Muscle of leg (tissue), 11 donors: ENCODE measurements around the gene MMP14. TPM values are rescaled to one million over a fixed set of nuclear protein-coding genes. Genes with fewer than 3 reads are reported as not detected.
"Not testable (repeated sequence)": the region's sequence is repeated elsewhere in the genome, so short reads cannot be mapped to it uniquely, and the experiment has no call there.

ENCODE experiments used
- DNase-seq: peaks from one replicate; pipeline ENCODE4 v3.0.0; 2013
- H3K27ac ChIP-seq: one replicate; pipeline ENCODE4 v1.5.1; 2013; ENCODE audit warnings: mild to moderate bottlenecking, low read length, control low read depth
- H3K27me3 ChIP-seq: one replicate; pipeline ENCODE4 v1.6.1; 2013; ENCODE audit warnings: low read length; ENCODE audit not compliant: control insufficient read depth, insufficient read depth
- H3K36me3 ChIP-seq: one replicate; pipeline ENCODE4 v1.6.1; 2013; ENCODE audit warnings: low read length; ENCODE audit not compliant: control insufficient read depth, insufficient read depth
- H3K4me1 ChIP-seq: one replicate; pipeline ENCODE4 v1.6.1; 2013; ENCODE audit warnings: low read length; ENCODE audit not compliant: control insufficient read depth, insufficient read depth
- H3K4me3 ChIP-seq: one replicate; pipeline ENCODE4 v1.5.1; 2013; ENCODE audit warnings: low read length, control low read depth
- H3K9me3 ChIP-seq: replicated peaks from 2 replicates; pipeline ENCODE4 v1.6.1; 2013; ENCODE audit warnings: low read depth, low read length; ENCODE audit not compliant: control insufficient read depth
- WGBS: methylation state at CpG from one replicate; pipeline ENCODE4 v1.1.5; 2013; ENCODE audit warnings: missing lambda C conversion rate; ENCODE audit not compliant: insufficient coverage; 5-methylcytosine and 5-hydroxymethylcytosine counted together
- polyA plus RNA-seq, 8 donors: library from polyadenylated mRNA; unstranded; fragments of 120-200 nt; gene quantifications; one replicate each; pipeline versions ENCODE4 v1.2.1 to v1.2.3, GENCODE V29; 2013; ENCODE audit warnings: inconsistent platforms in 1 of 8, low replicate concordance in 1 of 8; ENCODE audit not compliant: insufficient read length in 8 of 8, insufficient read depth in 1 of 8
- total RNA-seq: library from RNA; stranded (reverse); fragments of 120-200 nt; gene quantifications from one replicate; pipeline ENCODE4 v1.2.4, GENCODE V29; 2013

Gene MMP14
- total and polyA plus RNA-seq, 9 donors, result 108 to 315 (median 198) TPM

- no peak overlapping the region for H3K4me3 ChIP-seq
- DNase-seq, result no peak
- 80% methylated on average over 1 of the region's 5 CpGs for WGBS
- no peak overlapping the region for H3K27ac ChIP-seq
- no peaks in the 10 kb centered on the region for H3K4me1 ChIP-seq
- H3K9me3 ChIP-seq, result no peaks in the 10 kb centered on the region
- H3K36me3 ChIP-seq, result no peaks in the 10 kb centered on the region
- peaks cover 2% of the 10 kb centered on the region for H3K27me3 ChIP-seq
Measured at GRCh38 chr14:22797017-22797917, 39.1 kb upstream of the MMP14 start.

- H3K36me3 ChIP-seq, result no peaks in the 10 kb centered on the region
- 69% methylated on average over 2 of the region's 2 CpGs for WGBS
- DNase-seq, result peak; percentile 36
- H3K27me3 ChIP-seq, result peaks cover 2% of the 10 kb centered on the region
- H3K4me1 ChIP-seq, result no peaks in the 10 kb centered on the region
- H3K4me3 ChIP-seq, result no peak overlapping the region
- H3K9me3 ChIP-seq, result no peaks in the 10 kb centered on the region
- H3K27ac ChIP-seq, result no peak overlapping the region
Measured at GRCh38 chr14:22798528-22798927, 37.9 kb upstream of the MMP14 start.

- Histone ChIP-seq H3K4me1 (no peaks in the 10 kb centered on the region), H3K36me3 (no peaks in the 10 kb centered on the region), H3K4me3 (no peak overlapping the region), H3K9me3 (no peaks in the 10 kb centered on the region), H3K27ac (no peak overlapping the region), H3K27me3 (peaks cover 2% of the 10 kb centered on the region)
- WGBS, result 86% methylated on average over 7 of the region's 10 CpGs
- peak; percentile 25 for DNase-seq
Measured at GRCh38 chr14:22800346-22800745, 36.0 kb upstream of the MMP14 start.

- H3K9me3 ChIP-seq, result no peaks in the 10 kb centered on the region
- no peak for DNase-seq
- WGBS, result 77% methylated on average over 6 of the region's 8 CpGs
Measured at GRCh38 chr14:22801716-22802115, 34.7 kb upstream of the MMP14 start.

GRCh38 chr14:22802860-22803686, 33.3 kb upstream of the MMP14 start:
- Histone ChIP-seq H3K27ac (no peak overlapping the region), H3K4me1 (no peaks in the 10 kb centered on the region), H3K9me3 (no peaks in the 10 kb centered on the region), H3K4me3 (no peak overlapping the region), H3K27me3 (no peaks in the 10 kb centered on the region), H3K36me3 (no peaks in the 10 kb centered on the region)
- 85% methylated on average over 7 of the region's 12 CpGs for WGBS
- no peak for DNase-seq

More at GRCh38 chr14:22801716-22802115, 34.7 kb upstream of the MMP14 start:
- H3K36me3 ChIP-seq, result no peaks in the 10 kb centered on the region
- no peak overlapping the region for H3K4me3 ChIP-seq
- H3K27ac ChIP-seq, result no peak overlapping the region
- no peaks in the 10 kb centered on the region for H3K4me1 ChIP-seq
- no peaks in the 10 kb centered on the region for H3K27me3 ChIP-seq

- H3K36me3 ChIP-seq, result no peaks in the 10 kb centered on the region
- H3K27me3 ChIP-seq, result no peaks in the 10 kb centered on the region
- H3K27ac ChIP-seq, result no peak overlapping the region
- H3K4me3 ChIP-seq, result no peak overlapping the region
- DNase-seq, result no peak
- WGBS, result 100% methylated on average over 2 of the region's 3 CpGs
- no peaks in the 10 kb centered on the region for H3K9me3 ChIP-seq
- H3K4me1 ChIP-seq, result no peaks in the 10 kb centered on the region
Measured at GRCh38 chr14:22803687-22803974, 32.8 kb upstream of the MMP14 start.

- H3K9me3 ChIP-seq, H3K27ac ChIP-seq, H3K27me3 ChIP-seq, H3K4me1 ChIP-seq, H3K4me3 ChIP-seq, H3K36me3 ChIP-seq, DNase-seq: not testable (repeated sequence)
- WGBS, result 100% methylated on average over 2 of the region's 4 CpGs
Measured at GRCh38 chr14:22805235-22805634, 31.1 kb upstream of the MMP14 start.

- DNase-seq, result no peak
- Histone ChIP-seq H3K27me3 (no peaks in the 10 kb centered on the region), H3K4me3 (no peak overlapping the region), H3K36me3 (peaks cover 2% of the 10 kb centered on the region), H3K4me1 (peaks cover 4% of the 10 kb centered on the region), H3K9me3 (no peaks in the 10 kb centered on the region), H3K27ac (no peak overlapping the region)
- WGBS, result 73% methylated on average over 7 of the region's 13 CpGs
Measured at GRCh38 chr14:22807432-22808087, 28.8 kb upstream of the MMP14 start.

- peaks cover 2% of the 10 kb centered on the region for H3K36me3 ChIP-seq
- peaks cover 6% of the 10 kb centered on the region for H3K4me1 ChIP-seq
- no peak overlapping the region for H3K4me3 ChIP-seq
- no peaks in the 10 kb centered on the region for H3K27me3 ChIP-seq
- WGBS, result 63% methylated on average over 3 of the region's 5 CpGs
- no peak for DNase-seq
- H3K27ac ChIP-seq, result no peak overlapping the region
- H3K9me3 ChIP-seq, result no peaks in the 10 kb centered on the region
Measured at GRCh38 chr14:22808388-22809209, 27.8 kb upstream of the MMP14 start.
